Caco-2 (cell line): ENCODE measurements around the gene DOHH. TPM values are rescaled to one million over a fixed set of nuclear protein-coding genes. Genes with fewer than 3 reads are reported as not detected.

ENCODE experiments used
- BruUV-seq: library from RNA; stranded (reverse); fragments of 400-500 nt; replicated peaks from 2 replicates; lab custom pipeline; 2021; lab: Mats Ljungman, UMichigan
- CTCF ChIA-PET: fragments of 300-600 bp; sonication (Branson Sonifier 250); formaldehyde crosslinking; loops from one replicate; lab custom pipeline; 2022; ENCODE audit warnings: antibody characterized with exemption; lab: Charles Lee
- POLR2A ChIA-PET: fragments of 300-600 bp; sonication (Branson Sonifier 250); formaldehyde crosslinking; loops from one replicate; lab custom pipeline; 2022; ENCODE audit warnings: antibody characterized with exemption; lab: Charles Lee
- DNase-seq, 2 experiments: peaks; one replicate each; pipeline versions ENCODE4 v3.0.0 to v3.0.0-alpha.2; 2020 to 2022
- H3K27me3 ChIP-seq: replicated peaks from 2 replicates; pipeline ENCODE4 v1.6.0; 2011; ENCODE audit warnings: low read length; ENCODE audit not compliant: control insufficient read depth, insufficient read depth
- H3K36me3 ChIP-seq: 2 replicates; pipeline ENCODE4 v1.5.1; 2011; ENCODE audit warnings: low read length; ENCODE audit not compliant: control insufficient read depth, insufficient read depth
- H3K4me1 ChIP-seq: fragments of 250-450 bp; sonication (Bioruptor Pico); 2 replicates; pipeline ENCODE4 v1.5.1; 2020; ENCODE audit warnings: mild to moderate bottlenecking
- H3K4me3 ChIP-seq: 2 replicates; pipeline ENCODE4 v1.5.1; 2011; ENCODE audit warnings: low read depth, mild to moderate bottlenecking, control low read depth, low read length
- H3K9me3 ChIP-seq: fragments of 250-450 bp; sonication (Bioruptor Pico); 2 replicates; pipeline ENCODE4 v1.5.1; 2020; ENCODE audit warnings: mild to moderate bottlenecking, moderate library complexity
- H3K27ac Mint-ChIP-seq: one replicate; pipeline ENCODE4 v1.8.0; 2022; ENCODE audit warnings: mixed read lengths; ENCODE audit not compliant: unreplicated experiment
- H3K27me3 Mint-ChIP-seq: one replicate; pipeline ENCODE4 v1.8.0; 2022; ENCODE audit warnings: mixed read lengths; ENCODE audit not compliant: insufficient read depth, unreplicated experiment
- H3K36me3 Mint-ChIP-seq: one replicate; pipeline ENCODE4 v1.8.0; 2022; ENCODE audit warnings: mild to moderate bottlenecking, mixed read lengths; ENCODE audit not compliant: insufficient read depth, unreplicated experiment
- H3K4me1 Mint-ChIP-seq: one replicate; pipeline ENCODE4 v1.8.0; 2022; ENCODE audit warnings: low read depth, mixed read lengths; ENCODE audit not compliant: unreplicated experiment
- H3K4me3 Mint-ChIP-seq: one replicate; pipeline ENCODE4 v1.8.0; 2022; ENCODE audit warnings: mild to moderate bottlenecking, moderate library complexity, mixed read lengths; ENCODE audit not compliant: unreplicated experiment
- H3K9me3 Mint-ChIP-seq: one replicate; pipeline ENCODE4 v1.8.0; 2022; ENCODE audit warnings: mixed read lengths; ENCODE audit not compliant: unreplicated experiment
- CTCF ChIP-seq, 2 experiments: fragments of 200-600 bp in 1 of 2; IDR thresholded peaks; 1 replicate in 1 of 2; 2 replicates in 1 of 2; pipeline versions ENCODE4 v1.5.1 to v1.8.0; 2011 to 2022; ENCODE audit warnings: antibody characterized with exemption in 1 of 2, control low read depth in 1 of 2, inconsistent platforms in 1 of 2, low read depth in 1 of 2, low read length in 1 of 2, mild to moderate bottlenecking in 1 of 2, moderate library complexity in 1 of 2; ENCODE audit not compliant: insufficient read depth in 1 of 2, severe bottlenecking in 1 of 2, unreplicated experiment in 1 of 2
- intact Hi-C: fragments of 100-400 bp; cut with micrococcal nuclease; formaldehyde crosslinking; loops from one replicate; pipeline ENCODE4 v1.10.0; 2022; ENCODE audit not compliant: unreplicated experiment
- total RNA-seq: library from RNA; stranded (reverse); gene quantifications from 2 replicates; pipeline ENCODE4 v1.2.3, GENCODE V29; 2022

Gene DOHH
- total RNA-seq, 1 experiment from 2014 or later: 17.4 TPM

- CTCF ChIA-PET: no interaction called here
- peaks cover 5% of the 10 kb centered on the region for H3K4me1 ChIP-seq
- H3K4me3 ChIP-seq: no peak overlapping the region
- POLR2A ChIA-PET: no interaction called here
- no peak overlapping the region for H3K4me3 Mint-ChIP-seq
- H3K27me3 Mint-ChIP-seq: no peaks in the 10 kb centered on the region
- DNase-seq: no peak
- H3K27ac Mint-ChIP-seq: no peak overlapping the region
- no peaks in the 10 kb centered on the region for H3K27me3 ChIP-seq
- H3K9me3 ChIP-seq: no peaks in the 10 kb centered on the region
- H3K4me1 Mint-ChIP-seq: no peaks in the 10 kb centered on the region
- H3K9me3 Mint-ChIP-seq: no peaks in the 10 kb centered on the region
- H3K36me3 Mint-ChIP-seq: peaks cover 3% of the 10 kb centered on the region
- intact Hi-C loops: no loop called here
- BruUV-seq: no TSS peak
- no peaks in the 10 kb centered on the region for H3K36me3 ChIP-seq
- TF ChIP-seq CTCF (IDR thresholded peaks at IDR 0.05; ENCODE audit: insufficient read depth in 1 of 2, low read depth in 1 of 2, low read length in 1 of 2, severe bottlenecking in 1 of 2, unreplicated experiment in 1 of 2): no peak
Observed at GRCh38 chr19:3467437-3468198, 32.9 kb downstream of the DOHH start.

GRCh38 chr19:3466635-3467034, 33.8 kb downstream of the DOHH start:
- no peak for TF ChIP-seq CTCF (IDR thresholded peaks at IDR 0.05; ENCODE audit: insufficient read depth in 1 of 2, low read depth in 1 of 2, low read length in 1 of 2, severe bottlenecking in 1 of 2, unreplicated experiment in 1 of 2)
- H3K4me1 ChIP-seq: no peaks in the 10 kb centered on the region
- H3K27me3 ChIP-seq: no peaks in the 10 kb centered on the region
- DNase-seq: no peak
- POLR2A ChIA-PET: no interaction called here
- CTCF ChIA-PET: no interaction called here
- Mint-ChIP-seq H3K27me3 (no peaks in the 10 kb centered on the region), H3K36me3 (peaks cover 5% of the 10 kb centered on the region), H3K4me1 (no peaks in the 10 kb centered on the region), H3K27ac (no peak overlapping the region), H3K4me3 (no peak overlapping the region), H3K9me3 (no peaks in the 10 kb centered on the region)
- no peaks in the 10 kb centered on the region for H3K36me3 ChIP-seq
- no peak overlapping the region for H3K4me3 ChIP-seq
- H3K9me3 ChIP-seq: no peaks in the 10 kb centered on the region
- intact Hi-C loops: no loop called here
- no TSS peak for BruUV-seq

- peaks cover 5% of the 10 kb centered on the region for H3K36me3 Mint-ChIP-seq
- POLR2A ChIA-PET: no interaction called here
- CTCF ChIA-PET: no interaction called here
Observed at GRCh38 chr19:3465552-3465951, 34.9 kb downstream of the DOHH start.

More at GRCh38 chr19:3465552-3465951, 34.9 kb downstream of the DOHH start:
- Mint-ChIP-seq H3K4me1 (no peaks in the 10 kb centered on the region), H3K4me3 (no peak overlapping the region), H3K27ac (no peak overlapping the region), H3K27me3 (no peaks in the 10 kb centered on the region), H3K9me3 (no peaks in the 10 kb centered on the region)
- no peak for TF ChIP-seq CTCF (IDR thresholded peaks at IDR 0.05; ENCODE audit: insufficient read depth in 1 of 2, low read depth in 1 of 2, low read length in 1 of 2, severe bottlenecking in 1 of 2, unreplicated experiment in 1 of 2)
- intact Hi-C loops: no loop called here
- H3K9me3 ChIP-seq: no peaks in the 10 kb centered on the region
- H3K27me3 ChIP-seq: no peaks in the 10 kb centered on the region
- H3K4me1 ChIP-seq: no peaks in the 10 kb centered on the region
- BruUV-seq: no TSS peak
- H3K4me3 ChIP-seq: no peak overlapping the region
- no peaks in the 10 kb centered on the region for H3K36me3 ChIP-seq
- no peak for DNase-seq
